Measurements from ENCODE around the gene LYPD8. TPM values are rescaled to one million over a fixed set of nuclear protein-coding genes. Genes with fewer than 3 reads are reported as not detected.

The LYPD8 gene
- total and polyA plus RNA-seq, 2 experiments from 2014 or later = not detected

DNA sequence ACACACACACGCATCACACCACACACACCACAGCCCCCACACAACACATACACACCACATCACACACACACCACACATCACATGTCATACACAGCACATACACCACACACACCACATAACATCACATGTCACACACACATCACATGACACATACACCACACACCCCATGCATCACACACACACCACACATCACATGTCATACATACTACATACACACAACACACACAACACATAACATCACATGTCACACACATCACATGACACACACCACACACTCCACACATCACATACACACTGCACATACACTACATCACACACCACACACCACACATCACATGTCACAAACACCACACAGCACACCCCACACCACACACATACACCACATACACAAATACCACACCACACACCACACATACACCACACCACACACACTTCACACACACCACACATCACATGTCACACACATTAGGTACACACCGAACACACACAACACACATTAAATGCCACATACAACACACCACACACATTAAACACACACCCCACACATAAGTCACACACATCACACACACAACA, 1.8 kb downstream of the LYPD8 start:
- DNase-seq (ENCODE audit: low spot score) = no peak
- H3K4me1 ChIP-seq (ENCODE audit: insufficient read depth) = no peaks in the 10 kb centered on the region
- no peaks in the 10 kb centered on the region for H3K9me2 ChIP-seq (ENCODE audit: insufficient read depth)
- no peak overlapping the region for H3K4me2 ChIP-seq
- H3K27ac ChIP-seq (ENCODE audit: low read depth) = no peak overlapping the region
- H3K79me2 ChIP-seq (replicated peaks; ENCODE audit: insufficient read depth) = no peaks in the 10 kb centered on the region
- peaks cover 13% of the 10 kb centered on the region; the same call in 1 of the 2 replicates for H3F3A ChIP-seq (replicated peaks; ENCODE audit: low read depth)
- H3K4me3 Mint-ChIP-seq = no peak overlapping the region
- H3K36me3 Mint-ChIP-seq (ENCODE audit: low read depth) = peaks cover 21% of the 10 kb centered on the region
- H2AFZ ChIP-seq = no peak overlapping the region
- peaks cover 5% of the 10 kb centered on the region for H3K27me3 Mint-ChIP-seq (ENCODE audit: insufficient read depth, low read depth, poor library complexity)
- H4K20me1 ChIP-seq (replicated peaks; ENCODE audit: insufficient read depth) = no peaks in the 10 kb centered on the region
- no peaks in the 10 kb centered on the region for H3K36me3 ChIP-seq (ENCODE audit: insufficient read depth)
- no peak overlapping the region for H3K27ac Mint-ChIP-seq
- no peak for ATAC-seq
- H3K4me3 ChIP-seq = no peak overlapping the region
- no peaks in the 10 kb centered on the region for H3K4me1 Mint-ChIP-seq
- peaks cover 13% of the 10 kb centered on the region; the same call in 2 of the 3 replicates for H3K9me3 Mint-ChIP-seq
- no peaks in the 10 kb centered on the region for H3K27me3 ChIP-seq (ENCODE audit: insufficient read depth)
- TF ChIP-seq EZH2 (IDR thresholded peaks at IDR 0.05; ENCODE audit: low read depth, unreplicated experiment) (no peak), ZNF114 (CRISPR knock-in tag; IDR thresholded peaks at IDR 0.05) (no peak), ZNF331 (CRISPR knock-in tag; IDR thresholded peaks at IDR 0.05; ENCODE audit: low read depth) (no peak), JUNB (IDR thresholded peaks at IDR 0.05; ENCODE audit: unreplicated experiment) (no peak)

DNA sequence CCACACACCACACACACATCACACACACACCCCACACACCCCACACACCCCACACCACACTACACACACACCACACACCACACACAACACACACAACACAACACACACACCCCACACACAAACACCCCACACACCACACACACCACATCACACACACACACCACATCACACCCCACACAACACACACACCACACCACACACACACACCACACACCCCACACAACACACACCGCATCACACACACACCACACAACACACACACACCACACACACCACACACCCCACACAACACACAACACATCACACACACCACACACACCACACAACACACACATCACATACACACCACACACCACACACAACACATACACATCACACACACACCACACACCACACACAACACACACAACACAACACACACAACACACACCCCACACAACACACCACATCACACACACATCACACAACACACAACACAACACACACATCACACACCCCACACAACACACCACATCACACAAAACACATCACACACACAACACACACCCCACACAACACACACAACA, 2.4 kb downstream of the LYPD8 start:
- Mint-ChIP-seq H3K9me3 (peaks cover 14% of the 10 kb centered on the region), H3K36me3 (ENCODE audit: low read depth) (peaks cover 21% of the 10 kb centered on the region)
- no peak for DNase-seq (ENCODE audit: low spot score)
- TF ChIP-seq, protein P1, sequence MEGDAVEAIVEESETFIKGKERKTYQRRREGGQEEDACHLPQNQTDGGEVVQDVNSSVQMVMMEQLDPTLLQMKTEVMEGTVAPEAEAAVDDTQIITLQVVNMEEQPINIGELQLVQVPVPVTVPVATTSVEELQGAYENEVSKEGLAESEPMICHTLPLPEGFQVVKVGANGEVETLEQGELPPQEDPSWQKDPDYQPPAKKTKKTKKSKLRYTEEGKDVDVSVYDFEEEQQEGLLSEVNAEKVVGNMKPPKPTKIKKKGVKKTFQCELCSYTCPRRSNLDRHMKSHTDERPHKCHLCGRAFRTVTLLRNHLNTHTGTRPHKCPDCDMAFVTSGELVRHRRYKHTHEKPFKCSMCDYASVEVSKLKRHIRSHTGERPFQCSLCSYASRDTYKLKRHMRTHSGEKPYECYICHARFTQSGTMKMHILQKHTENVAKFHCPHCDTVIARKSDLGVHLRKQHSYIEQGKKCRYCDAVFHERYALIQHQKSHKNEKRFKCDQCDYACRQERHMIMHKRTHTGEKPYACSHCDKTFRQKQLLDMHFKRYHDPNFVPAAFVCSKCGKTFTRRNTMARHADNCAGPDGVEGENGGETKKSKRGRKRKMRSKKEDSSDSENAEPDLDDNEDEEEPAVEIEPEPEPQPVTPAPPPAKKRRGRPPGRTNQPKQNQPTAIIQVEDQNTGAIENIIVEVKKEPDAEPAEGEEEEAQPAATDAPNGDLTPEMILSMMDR (conservative IDR thresholded peaks at IDR 0.05; ENCODE audit: low read depth in 2 of 2) = no peak
- TF ChIP-seq, protein P2, sequence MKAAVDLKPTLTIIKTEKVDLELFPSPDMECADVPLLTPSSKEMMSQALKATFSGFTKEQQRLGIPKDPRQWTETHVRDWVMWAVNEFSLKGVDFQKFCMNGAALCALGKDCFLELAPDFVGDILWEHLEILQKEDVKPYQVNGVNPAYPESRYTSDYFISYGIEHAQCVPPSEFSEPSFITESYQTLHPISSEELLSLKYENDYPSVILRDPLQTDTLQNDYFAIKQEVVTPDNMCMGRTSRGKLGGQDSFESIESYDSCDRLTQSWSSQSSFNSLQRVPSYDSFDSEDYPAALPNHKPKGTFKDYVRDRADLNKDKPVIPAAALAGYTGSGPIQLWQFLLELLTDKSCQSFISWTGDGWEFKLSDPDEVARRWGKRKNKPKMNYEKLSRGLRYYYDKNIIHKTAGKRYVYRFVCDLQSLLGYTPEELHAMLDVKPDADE (IDR thresholded peaks at IDR 0.05) = no peak
- TF ChIP-seq, protein P3, sequence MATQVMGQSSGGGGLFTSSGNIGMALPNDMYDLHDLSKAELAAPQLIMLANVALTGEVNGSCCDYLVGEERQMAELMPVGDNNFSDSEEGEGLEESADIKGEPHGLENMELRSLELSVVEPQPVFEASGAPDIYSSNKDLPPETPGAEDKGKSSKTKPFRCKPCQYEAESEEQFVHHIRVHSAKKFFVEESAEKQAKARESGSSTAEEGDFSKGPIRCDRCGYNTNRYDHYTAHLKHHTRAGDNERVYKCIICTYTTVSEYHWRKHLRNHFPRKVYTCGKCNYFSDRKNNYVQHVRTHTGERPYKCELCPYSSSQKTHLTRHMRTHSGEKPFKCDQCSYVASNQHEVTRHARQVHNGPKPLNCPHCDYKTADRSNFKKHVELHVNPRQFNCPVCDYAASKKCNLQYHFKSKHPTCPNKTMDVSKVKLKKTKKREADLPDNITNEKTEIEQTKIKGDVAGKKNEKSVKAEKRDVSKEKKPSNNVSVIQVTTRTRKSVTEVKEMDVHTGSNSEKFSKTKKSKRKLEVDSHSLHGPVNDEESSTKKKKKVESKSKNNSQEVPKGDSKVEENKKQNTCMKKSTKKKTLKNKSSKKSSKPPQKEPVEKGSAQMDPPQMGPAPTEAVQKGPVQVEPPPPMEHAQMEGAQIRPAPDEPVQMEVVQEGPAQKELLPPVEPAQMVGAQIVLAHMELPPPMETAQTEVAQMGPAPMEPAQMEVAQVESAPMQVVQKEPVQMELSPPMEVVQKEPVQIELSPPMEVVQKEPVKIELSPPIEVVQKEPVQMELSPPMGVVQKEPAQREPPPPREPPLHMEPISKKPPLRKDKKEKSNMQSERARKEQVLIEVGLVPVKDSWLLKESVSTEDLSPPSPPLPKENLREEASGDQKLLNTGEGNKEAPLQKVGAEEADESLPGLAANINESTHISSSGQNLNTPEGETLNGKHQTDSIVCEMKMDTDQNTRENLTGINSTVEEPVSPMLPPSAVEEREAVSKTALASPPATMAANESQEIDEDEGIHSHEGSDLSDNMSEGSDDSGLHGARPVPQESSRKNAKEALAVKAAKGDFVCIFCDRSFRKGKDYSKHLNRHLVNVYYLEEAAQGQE (IDR thresholded peaks at IDR 0.05; ENCODE audit: unreplicated experiment) = no peak
- no peak for TF ChIP-seq NANOG (IDR thresholded peaks at IDR 0.05; ENCODE audit: borderline replicate concordance)
- TF ChIP-seq JUNB (IDR thresholded peaks at IDR 0.05; ENCODE audit: unreplicated experiment) = no peak
- no peak for TF ChIP-seq EZH2phosphoT487 (IDR thresholded peaks at IDR 0.05; ENCODE audit: unreplicated experiment)
- TF ChIP-seq STAT1 (IDR thresholded peaks at IDR 0.05; ENCODE audit: unreplicated experiment) = no peak
- TF ChIP-seq CREB1 (CRISPR knock-in tag; IDR thresholded peaks at IDR 0.05; ENCODE audit: low read depth) = no peak

More for the DNA sequence above, 2.4 kb downstream of the LYPD8 start:
- peaks cover 13% of the 10 kb centered on the region; the same call in 1 of the 2 replicates for H3F3A ChIP-seq (replicated peaks; ENCODE audit: low read depth)
- H3K27ac ChIP-seq (ENCODE audit: low read depth) = no peak overlapping the region
- H3K27ac Mint-ChIP-seq = no peak overlapping the region
- no peak overlapping the region for H3K4me3 Mint-ChIP-seq
- no peaks in the 10 kb centered on the region for H3K9me2 ChIP-seq (ENCODE audit: insufficient read depth)
- H3K4me1 ChIP-seq (ENCODE audit: insufficient read depth) = no peaks in the 10 kb centered on the region
- H3K27me3 Mint-ChIP-seq (ENCODE audit: insufficient read depth, low read depth, poor library complexity) = peaks cover 2% of the 10 kb centered on the region
- H4K20me1 ChIP-seq (replicated peaks; ENCODE audit: insufficient read depth) = no peaks in the 10 kb centered on the region
- ATAC-seq = no peak
- no peak overlapping the region for H3K4me3 ChIP-seq
- H2AFZ ChIP-seq = no peak overlapping the region
- H3K36me3 ChIP-seq (ENCODE audit: insufficient read depth) = no peaks in the 10 kb centered on the region
- no peaks in the 10 kb centered on the region for H3K4me1 Mint-ChIP-seq
- no peaks in the 10 kb centered on the region for H3K79me2 ChIP-seq (replicated peaks; ENCODE audit: insufficient read depth)
- H3K27me3 ChIP-seq (ENCODE audit: insufficient read depth) = no peaks in the 10 kb centered on the region
- no peak overlapping the region for H3K4me2 ChIP-seq
